ENCODE results near the gene MLLT6.

MLLT6 gene

DNA sequence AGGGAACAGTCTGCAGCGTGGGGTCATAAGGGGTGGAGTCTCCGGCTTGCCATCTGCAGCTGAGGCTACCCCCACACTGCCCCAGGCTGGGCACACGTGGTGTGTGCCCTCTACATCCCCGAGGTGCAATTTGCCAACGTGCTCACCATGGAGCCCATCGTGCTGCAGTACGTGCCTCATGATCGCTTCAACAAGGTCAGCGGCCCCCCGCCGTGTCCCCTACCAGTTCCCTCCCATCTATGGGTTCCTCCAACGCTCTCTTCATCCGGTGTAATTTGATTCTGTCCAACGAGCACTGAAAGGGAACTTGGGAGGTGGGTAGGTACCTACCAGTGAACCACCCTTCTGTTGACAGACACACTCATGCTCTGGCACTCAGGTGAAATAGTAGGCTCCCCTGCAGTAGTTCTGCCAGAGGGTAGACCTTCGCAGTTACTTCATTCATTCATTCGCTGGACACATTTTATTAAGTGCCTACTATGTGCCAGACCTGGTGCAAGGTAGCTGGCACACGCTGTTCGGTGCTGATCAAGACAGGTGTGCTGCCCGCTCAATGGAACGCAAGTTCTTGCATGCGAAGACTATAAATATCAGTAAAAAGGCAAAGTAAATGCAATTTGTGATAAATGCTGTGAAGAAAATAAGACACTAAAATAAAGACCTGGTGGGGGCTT, 2.7 kb downstream of the MLLT6 start:
- Histone ChIP-seq H3K4me3 (no peak overlapping the region), H3K9me3 (no peaks in the 10 kb centered on the region), H3K36me3 (peaks cover 21 to 56% (median 45%) of the 10 kb centered on the region in 3 donors), H3K27ac (peak overlapping the region in 1 of 2 donors; percentile 94), H3K27me3 (no peaks in the 10 kb centered on the region), H3K4me1 (peaks cover 3 to 31% (median 18%) of the 10 kb centered on the region in 4 donors)
- TF ChIP-seq CTCF (IDR thresholded peaks at IDR 0.05) = no peak
- DNase-seq = no peak
- intact Hi-C loops (cut with DNase I; ENCODE audit: low total_unique reads) = no loop called here

DNA sequence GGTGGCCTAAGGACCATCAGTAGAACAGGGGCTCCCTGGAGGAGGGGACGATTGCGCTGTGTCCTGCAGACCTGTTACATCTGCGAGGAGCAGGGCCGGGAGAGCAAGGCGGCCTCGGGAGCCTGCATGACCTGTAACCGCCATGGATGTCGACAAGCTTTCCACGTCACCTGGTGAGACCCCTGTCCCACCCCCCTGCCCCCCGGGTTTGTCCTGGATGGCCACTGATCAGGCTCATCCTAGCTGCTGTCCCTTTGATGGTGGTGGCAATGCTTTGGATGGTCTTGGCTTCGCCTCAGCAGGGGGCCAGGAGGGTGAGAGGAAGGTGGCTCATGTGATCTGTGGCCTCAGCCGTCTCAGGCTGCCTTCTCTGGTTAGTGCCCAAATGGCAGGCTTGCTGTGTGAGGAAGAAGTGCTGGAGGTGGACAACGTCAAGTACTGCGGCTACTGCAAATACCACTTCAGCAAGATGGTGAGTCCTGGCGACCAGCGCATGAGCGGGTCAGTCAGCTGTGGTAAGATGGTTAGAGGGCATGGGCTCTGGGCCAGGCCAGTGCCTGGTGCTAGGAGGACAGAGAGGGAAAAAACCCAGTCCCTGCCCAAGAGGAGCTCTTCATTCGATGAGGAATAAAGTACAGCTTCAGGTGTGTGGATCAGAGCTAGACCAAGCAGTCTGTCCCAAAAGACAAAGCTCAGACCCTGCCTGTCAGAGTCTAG, 4.2 kb downstream of the MLLT6 start:
- Histone ChIP-seq H3K4me3 (no peak overlapping the region), H3K9me3 (no peaks in the 10 kb centered on the region), H3K27ac (no peak overlapping the region), H3K27me3 (no peaks in the 10 kb centered on the region), H3K36me3 (peaks cover 34 to 71% (median 58%) of the 10 kb centered on the region in 3 donors), H3K4me1 (peaks cover 3 to 21% (median 14%) of the 10 kb centered on the region in 4 donors)
- no peak for DNase-seq
- intact Hi-C loops (cut with DNase I; ENCODE audit: low total_unique reads) = no loop called here
- no peak for TF ChIP-seq CTCF (IDR thresholded peaks at IDR 0.05)

- Histone ChIP-seq H3K27ac (no peak overlapping the region), H3K9me3 (no peaks in the 10 kb centered on the region), H3K27me3 (no peaks in the 10 kb centered on the region), H3K36me3 (peaks cover 37 to 78% (median 66%) of the 10 kb centered on the region in 3 donors), H3K4me1 (peaks cover 3 to 18% (median 14%) of the 10 kb centered on the region in 4 donors), H3K4me3 (no peak overlapping the region)
- intact Hi-C loops (cut with DNase I; ENCODE audit: low total_unique reads) = no loop called here
- DNase-seq = no peak
- no peak for TF ChIP-seq CTCF (IDR thresholded peaks at IDR 0.05)
Observed at GRCh38 chr17:38709864-38710603, 5.0 kb downstream of the MLLT6 start.

- Histone ChIP-seq H3K36me3 (peaks cover 42 to 84% (median 71%) of the 10 kb centered on the region in 3 donors), H3K4me1 (peaks cover 3 to 18% (median 14%) of the 10 kb centered on the region in 4 donors), H3K27me3 (no peaks in the 10 kb centered on the region), H3K9me3 (no peaks in the 10 kb centered on the region), H3K27ac (no peak overlapping the region), H3K4me3 (no peak overlapping the region)
- DNase-seq = no peak
- TF ChIP-seq CTCF (IDR thresholded peaks at IDR 0.05) = no peak
- intact Hi-C loops (cut with DNase I; ENCODE audit: low total_unique reads) = no loop called here
Observed at GRCh38 chr17:38710604-38710962, 5.5 kb downstream of the MLLT6 start.

- intact Hi-C loops (cut with DNase I; ENCODE audit: low total_unique reads) = no loop called here
- no peak overlapping the region for H3K27ac ChIP-seq
Observed at GRCh38 chr17:38710985-38711384, 5.9 kb downstream of the MLLT6 start.

More at GRCh38 chr17:38710985-38711384, 5.9 kb downstream of the MLLT6 start:
- Histone ChIP-seq H3K4me3 (no peak overlapping the region), H3K36me3 (peaks cover 46 to 88% (median 75%) of the 10 kb centered on the region in 3 donors), H3K4me1 (peaks cover 3 to 18% (median 14%) of the 10 kb centered on the region in 4 donors), H3K27me3 (no peaks in the 10 kb centered on the region), H3K9me3 (no peaks in the 10 kb centered on the region)
- no peak for DNase-seq
- no peak for TF ChIP-seq CTCF (IDR thresholded peaks at IDR 0.05)

Measured in tibial artery (tissue), 4 donors.